ENCODE results near the gene GOLGA1.
"Not testable (repeated sequence)": the region's sequence is repeated elsewhere in the genome, so short reads cannot be mapped to it uniquely, and the experiment has no call there.

GRCh38 chr9:124959671-124960408, 19.0 kb upstream of the GOLGA1 start:
- TF ChIP-seq CTCF (conservative IDR thresholded peaks at IDR 0.05; ENCODE audit: low read length); EZH2phosphoT487 (IDR thresholded peaks at IDR 0.05; ENCODE audit: borderline replicate concordance, low read depth, low read length): not testable (repeated sequence)
